HepG2 (cell line): ENCODE data around the gene DOCK2. TPM values are rescaled to one million over a fixed set of nuclear protein-coding genes. Genes with fewer than 3 reads are reported as not detected.
A peak's percentile ranks its signal among the peaks of the same experiment; 100 is the strongest.

ENCODE experiments used
- ATAC-seq: fragments of 200-7000 bp; cut with Tn5 transposase; 3 replicates; pipeline ENCODE4 v1.9.1; 2020; ENCODE audit warnings: mild to moderate bottlenecking, moderate library complexity
- BruUV-seq: library from RNA; stranded (reverse); fragments of 400-500 nt; replicated peaks from 2 replicates; lab custom pipeline; 2021; lab: Mats Ljungman, UMichigan
- CTCF ChIA-PET: fragments of 300-600 bp; formaldehyde crosslinking; extraction: SDS; loops from one replicate; lab custom pipeline; 2021; ENCODE audit warnings: low total read pairs, inconsistent platforms, low intra/inter-chr PET ratio; lab: Yijun Ruan, JAX
- POLR2A ChIA-PET: fragments of 350-600 bp; sonication (Branson Sonifier 250); formaldehyde crosslinking; loops from one replicate; lab custom pipeline; 2020; ENCODE audit warnings: antibody characterized with exemption, inconsistent platforms; lab: Yijun Ruan, JAX
- DNase-seq: peaks from one replicate; pipeline ENCODE4 v3.0.0-alpha.2; 2015; ENCODE audit warnings: low spot score
- FAIRE-seq: peaks from 3 replicates; lab custom pipeline; 2011; peaks lifted over from hg19 to GRCh38; lab: Jason Lieb, UNC
- H2AFZ ChIP-seq: one replicate; pipeline ENCODE4 v1.6.1; 2011; ENCODE audit warnings: low read length, inconsistent platforms
- H3K27ac ChIP-seq: fragments of 300-600 bp; 3 replicates; pipeline ENCODE4 v1.8.0; 2011; ENCODE audit warnings: mixed run types, mild to moderate bottlenecking, mixed read lengths, low read length, inconsistent platforms; ENCODE audit not compliant: insufficient read depth; ENCODE audit errors: extremely low read length
- H3K27me3 ChIP-seq, 2 experiments: fragments of 200-600 bp in 1 of 2; 2 replicates in 1 of 2; 3 replicates in 1 of 2; pipeline versions ENCODE4 v1.6.0 to v1.8.0; 2011; ENCODE audit warnings: low read length in 2 of 2, mild to moderate bottlenecking in 2 of 2, moderate library complexity in 2 of 2, inconsistent platforms in 1 of 2; ENCODE audit not compliant: insufficient read depth in 2 of 2, control insufficient read depth in 1 of 2
- H3K36me3 ChIP-seq, 2 experiments: fragments of 200-600 bp in 1 of 2; replicated peaks in 1 of 2; 2 replicates in 1 of 2; 3 replicates in 1 of 2; pipeline versions ENCODE4 v1.5.1 to v1.8.0; 2011; ENCODE audit warnings: low read length in 2 of 2, inconsistent platforms in 1 of 2; ENCODE audit not compliant: insufficient read depth in 2 of 2, control insufficient read depth in 1 of 2
- H3K4me1 ChIP-seq: 2 replicates; pipeline ENCODE4 v1.5.1; 2012; ENCODE audit warnings: low read length, inconsistent platforms; ENCODE audit not compliant: insufficient read depth
- H3K4me2 ChIP-seq: 2 replicates; pipeline ENCODE4 v1.6.0; 2011; ENCODE audit warnings: low read depth, low read length, inconsistent platforms
- H3K4me3 ChIP-seq, 3 experiments: fragments of 200-600 bp in 1 of 3; sonication (generic), shearing (Covaris generic) in 1 of 3; replicated peaks in 1 of 3; 2 replicates each; pipeline ENCODE4 v1.5.1; 2011 to 2016; ENCODE audit warnings: low read length in 3 of 3, inconsistent platforms in 2 of 3, low read depth in 2 of 3, mild to moderate bottlenecking in 2 of 3, control low read depth in 1 of 3, mixed read lengths in 1 of 3; ENCODE audit not compliant: insufficient read depth in 1 of 3
- H3K79me2 ChIP-seq: one replicate; pipeline ENCODE4 v1.6.1; 2011; ENCODE audit warnings: low read length, inconsistent platforms; ENCODE audit not compliant: insufficient read depth
- H3K9ac ChIP-seq: 2 replicates; pipeline ENCODE4 v1.6.0; 2011; ENCODE audit warnings: mild to moderate bottlenecking, low read depth, low read length, inconsistent platforms; ENCODE audit not compliant: insufficient read depth
- H3K9me3 ChIP-seq: 2 replicates; pipeline ENCODE4 v1.5.1; 2012; ENCODE audit warnings: mild to moderate bottlenecking, low read length
- H4K20me1 ChIP-seq: 2 replicates; pipeline ENCODE4 v1.6.0; 2011; ENCODE audit warnings: inconsistent platforms, mild to moderate bottlenecking, low read length, moderate library complexity; ENCODE audit not compliant: insufficient read depth
- CEBPB ChIP-seq: IDR thresholded peaks from 2 replicates; pipeline ENCODE4 v1.6.1; 2011; ENCODE audit warnings: low read depth, low read length, improper control_type of control experiment, borderline replicate concordance
- GABPA ChIP-seq, 2 experiments: IDR thresholded peaks; 2 replicates each; pipeline ENCODE4 v1.6.1; 2011 to 2016; ENCODE audit warnings: low read depth in 2 of 2, low read length in 1 of 2, missing biosample characterization in 1 of 2, missing genetic modification characterization in 1 of 2
- PHF21A ChIP-seq: sonication (generic); formaldehyde crosslinking; IDR thresholded peaks from 2 replicates; pipeline ENCODE4 v1.5.0; 2020; ENCODE audit warnings: mild to moderate bottlenecking, missing genetic modification reagents
- ZC3H4 ChIP-seq: sonication (generic); formaldehyde crosslinking; IDR thresholded peaks from 2 replicates; pipeline ENCODE4 v1.4.0; 2020; ENCODE audit warnings: missing genetic modification reagents, borderline replicate concordance
- ZNF282 ChIP-seq: fragments of 450-650 bp; IDR thresholded peaks from 2 replicates; pipeline ENCODE4 v1.6.1; 2018; ENCODE audit not compliant: partially characterized antibody
- WGBS: methylation state at CpG from one replicate; pipeline ENCODE4 v1.1.6; 2017; ENCODE audit warnings: low lambda C conversion rate; 5-methylcytosine and 5-hydroxymethylcytosine counted together
- in situ Hi-C: cut with HindIII; loops from 2 replicates; pipeline ENCODE4 v1.10.0; 2017; ENCODE audit warnings: low pct_unique_long_range_greater_than_20kb; ENCODE audit not compliant: extremely low pct_ligation_motif_present
- intact Hi-C: fragments of 100-400 bp; cut with micrococcal nuclease; formaldehyde crosslinking; loops from one replicate; pipeline ENCODE4 v1.10.0; 2022; ENCODE audit not compliant: unreplicated experiment
- polyA plus RNA-seq, 8 experiments: library from polyadenylated mRNA; depleted of rRNA in 3 of 8; stranded (reverse) in 7 of 8; unstranded in 1 of 8; fragments of >200 nt; fragmentation: Illumina TruSeq in 4 of 8; extraction: Trizol in 4 of 8; gene quantifications; 2 replicates each; pipeline versions ENCODE4 v1.2.1 to v1.2.3, GENCODE V29; 2011 to 2016; ENCODE audit warnings: low read depth in 4 of 8, missing spikeins in 1 of 8, mixed read lengths in 1 of 8; ENCODE audit not compliant: insufficient read depth in 1 of 8
- total RNA-seq, 5 experiments: library from RNA; depleted of rRNA; stranded (reverse); fragments of >200 nt; fragmentation: Illumina TruSeq; extraction: Trizol; gene quantifications; 2 replicates each; pipeline ENCODE4 v1.2.3, GENCODE V29; 2016; ENCODE audit warnings: low read depth in 1 of 5

The DOCK2 gene
- total and polyA plus RNA-seq, 2 of the 13 experiments (the other 11 are each of a cell fraction or from before 2014, with no cell fraction given) = not detected

GRCh38 chr5:169860585-169860984 lies 223.5 kb downstream of the DOCK2 start:
- H3K27ac ChIP-seq = no peak overlapping the region
- no peak overlapping the region for H3K9ac ChIP-seq
- no peak overlapping the region for H2AFZ ChIP-seq
- H3K79me2 ChIP-seq = no peaks in the 10 kb centered on the region
- TF ChIP-seq ZNF282 (no peak), ZC3H4 (CRISPR knock-in tag) (no peak), GABPA (IDR thresholded peaks at IDR 0.05; ENCODE audit: low read depth, low read length) (no peak), GABPA (CRISPR knock-in tag; IDR thresholded peaks at IDR 0.05; ENCODE audit: low read depth) (no peak)
- TF ChIP-seq, all 625 proteins: peak for 0
- Histone ChIP-seq H3K4me3 (no peak overlapping the region), H3K36me3 (no peaks in the 10 kb centered on the region), H3K27me3 (no peaks in the 10 kb centered on the region; a peak in 1 of 5 replicates), H3K9me3 (no peaks in the 10 kb centered on the region), H3K4me2 (no peak overlapping the region), H4K20me1 (no peaks in the 10 kb centered on the region), H3K4me1 (no peaks in the 10 kb centered on the region)
- 5% methylated on average over 3 of the region's 3 CpGs for WGBS
- CTCF ChIA-PET = no interaction called here
- intact Hi-C loops = no loop called here
- ATAC-seq (no peak), DNase-seq (no peak), FAIRE-seq (no peak)
- POLR2A ChIA-PET = no interaction called here
- BruUV-seq = no TSS peak
- in situ Hi-C loops = no loop called here

DNA sequence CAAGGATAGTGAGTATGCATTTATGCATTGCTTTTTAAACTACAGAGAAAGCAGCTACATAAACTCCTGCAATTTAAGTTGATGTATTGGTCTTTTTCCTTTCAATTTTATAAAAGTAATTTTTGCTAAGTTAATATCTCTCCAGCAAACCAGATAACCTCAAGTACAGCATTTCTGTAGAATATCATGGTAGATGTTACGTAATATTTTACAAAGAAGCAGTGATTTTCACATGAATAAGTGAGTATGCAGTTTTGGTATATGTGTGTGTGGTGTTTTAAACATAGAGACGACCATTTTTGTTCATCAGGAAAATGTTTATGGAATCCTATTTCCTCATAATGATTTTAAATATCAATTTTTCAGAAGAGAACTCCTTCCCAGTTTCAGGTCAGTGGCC lies 224.4 kb downstream of the DOCK2 start:
- ChIA-PET CTCF (no interaction called here), POLR2A (no interaction called here)
- Histone ChIP-seq H3K4me3 (no peak overlapping the region), H3K9me3 (no peaks in the 10 kb centered on the region), H4K20me1 (no peaks in the 10 kb centered on the region), H2AFZ (no peak overlapping the region), H3K27ac (no peak overlapping the region), H3K4me2 (no peak overlapping the region), H3K36me3 (no peaks in the 10 kb centered on the region), H3K27me3 (no peaks in the 10 kb centered on the region; a peak in 1 of 5 replicates), H3K4me1 (no peaks in the 10 kb centered on the region), H3K9ac (no peak overlapping the region), H3K79me2 (no peaks in the 10 kb centered on the region)
- no peak for TF ChIP-seq PHF21A
- peak; percentile 27; the same call in 1 of the 2 replicates for TF ChIP-seq CEBPB
- ATAC-seq = no peak
- DNase-seq = no peak
- intact Hi-C loops = no loop called here
- in situ Hi-C loops = no loop called here
- 10% methylated on average over 2 of the region's 2 CpGs for WGBS
- no peak for FAIRE-seq
- no TSS peak for BruUV-seq
